HEK293 (cell line): ENCODE measurements around the gene EPG5.

Experiments
- CTCF ChIA-PET: fragments of 350-600 bp; formaldehyde crosslinking; extraction: SDS; loops from one replicate; lab custom pipeline; 2021; ENCODE audit warnings: antibody characterized with exemption; lab: Yijun Ruan, JAX
- POLR2A ChIA-PET: fragments of 300-600 bp; formaldehyde crosslinking; extraction: SDS; loops from one replicate; lab custom pipeline; 2020; ENCODE audit warnings: antibody characterized with exemption, inconsistent platforms; lab: Yijun Ruan, JAX
- H3K27ac ChIP-seq: fragments of 200-500 bp; sonication (Bioruptor generic); 2 replicates; pipeline ENCODE4 v1.5.1; 2014; ENCODE audit warnings: low read depth, low read length, control low read depth, inconsistent platforms; ENCODE audit errors: extremely low read depth
- H3K36me3 ChIP-seq, 2 experiments: fragments of 200-500 bp in 1 of 2; sonication (Bioruptor generic) in 1 of 2; 1 replicate in 1 of 2; 2 replicates in 1 of 2; pipeline ENCODE4 v1.5.1; 2014 to 2017; ENCODE audit warnings: inconsistent platforms in 2 of 2, low read length in 2 of 2; ENCODE audit not compliant: control insufficient read depth in 2 of 2, insufficient read depth in 1 of 2
- H3K4me1 ChIP-seq: fragments of 200-500 bp; sonication (Bioruptor generic); 2 replicates; pipeline ENCODE4 v1.5.1; 2014; ENCODE audit warnings: mild to moderate bottlenecking, low read length, inconsistent platforms; ENCODE audit not compliant: control insufficient read depth, insufficient read depth
- H3K4me3 ChIP-seq: 2 replicates; pipeline ENCODE4 v1.5.1; 2011; ENCODE audit warnings: low read depth, mild to moderate bottlenecking, control low read depth, low read length, moderate library complexity
- H3K9me3 ChIP-seq: fragments of 200-500 bp; sonication (Bioruptor generic); 2 replicates; pipeline ENCODE4 v1.5.1; 2014; ENCODE audit warnings: low read depth, low read length, inconsistent platforms; ENCODE audit not compliant: control insufficient read depth, insufficient read depth
- HOXC10 ChIP-seq: sonication (generic); formaldehyde crosslinking; IDR thresholded peaks from 2 replicates; pipeline ENCODE4 v1.8.1; 2023; ENCODE audit warnings: mild to moderate bottlenecking, missing genetic modification reagents
- KLF7 ChIP-seq: fragments of 450-650 bp; formaldehyde crosslinking; IDR thresholded peaks from 2 replicates; pipeline ENCODE4 v1.5.1; 2016; ENCODE audit warnings: missing biosample characterization, missing genetic modification characterization, borderline replicate concordance
- OVOL3 ChIP-seq: fragments of 450-650 bp; formaldehyde crosslinking; IDR thresholded peaks from 2 replicates; pipeline ENCODE4 v1.5.1; 2016; ENCODE audit warnings: missing biosample characterization, missing genetic modification characterization
- RBAK ChIP-seq: fragments of 450-650 bp; formaldehyde crosslinking; IDR thresholded peaks from 2 replicates; pipeline ENCODE4 v1.5.1; 2016; ENCODE audit warnings: missing biosample characterization, missing genetic modification characterization
- SP7 ChIP-seq: fragments of 450-650 bp; formaldehyde crosslinking; IDR thresholded peaks from 2 replicates; pipeline ENCODE4 v1.5.1; 2016; ENCODE audit warnings: missing biosample characterization, missing genetic modification characterization
- WT1 ChIP-seq: fragments of 450-650 bp; formaldehyde crosslinking; IDR thresholded peaks from 2 replicates; pipeline ENCODE4 v1.5.1; 2016; ENCODE audit warnings: missing biosample characterization, missing genetic modification characterization
- YY2 ChIP-seq: fragments of 450-650 bp; formaldehyde crosslinking; IDR thresholded peaks from 2 replicates; pipeline ENCODE4 v1.5.1; 2016; ENCODE audit warnings: missing biosample characterization, missing genetic modification characterization
- ZBTB1 ChIP-seq: fragments of 450-650 bp; formaldehyde crosslinking; IDR thresholded peaks from 2 replicates; pipeline ENCODE4 v1.5.1; 2016; ENCODE audit warnings: missing biosample characterization, missing genetic modification characterization
- ZBTB21 ChIP-seq: fragments of 450-650 bp; formaldehyde crosslinking; IDR thresholded peaks from 2 replicates; pipeline ENCODE4 v1.5.1; 2017; ENCODE audit warnings: missing biosample characterization, missing genetic modification characterization
- ZBTB7A ChIP-seq: fragments of 450-650 bp; formaldehyde crosslinking; IDR thresholded peaks from 2 replicates; pipeline ENCODE4 v1.5.1; 2016; ENCODE audit warnings: low read depth, missing biosample characterization, missing genetic modification characterization
- ZNF10 ChIP-seq: fragments of 450-650 bp; formaldehyde crosslinking; IDR thresholded peaks from 2 replicates; pipeline ENCODE4 v1.5.1; 2017; ENCODE audit warnings: missing biosample characterization, missing genetic modification characterization
- ZNF112 ChIP-seq: fragments of 450-650 bp; formaldehyde crosslinking; IDR thresholded peaks from 2 replicates; pipeline ENCODE4 v1.5.0; 2017; ENCODE audit warnings: missing biosample characterization, missing genetic modification characterization
- ZNF121 ChIP-seq: fragments of 450-650 bp; formaldehyde crosslinking; IDR thresholded peaks from 2 replicates; pipeline ENCODE4 v1.5.1; 2016; ENCODE audit warnings: missing biosample characterization, missing genetic modification characterization
- ZNF175 ChIP-seq: fragments of 450-650 bp; formaldehyde crosslinking; IDR thresholded peaks from 2 replicates; pipeline ENCODE4 v1.5.1; 2016; ENCODE audit warnings: missing biosample characterization, missing genetic modification characterization
- ZNF354C ChIP-seq: fragments of 450-650 bp; formaldehyde crosslinking; IDR thresholded peaks from 2 replicates; pipeline ENCODE4 v1.5.1; 2016; ENCODE audit warnings: missing biosample characterization, missing genetic modification characterization, low read depth, borderline replicate concordance
- ZNF416 ChIP-seq: fragments of 450-650 bp; formaldehyde crosslinking; IDR thresholded peaks from 2 replicates; pipeline ENCODE4 v1.5.1; 2016; ENCODE audit warnings: missing biosample characterization, missing genetic modification characterization
- ZNF473 ChIP-seq: fragments of 450-650 bp; formaldehyde crosslinking; IDR thresholded peaks from 2 replicates; pipeline ENCODE4 v1.5.1; 2017; ENCODE audit warnings: missing biosample characterization, missing genetic modification characterization
- ZNF544 ChIP-seq: fragments of 450-650 bp; formaldehyde crosslinking; IDR thresholded peaks from 2 replicates; pipeline ENCODE4 v1.5.0; 2017; ENCODE audit warnings: missing biosample characterization, missing genetic modification characterization
- ZNF610 ChIP-seq: fragments of 450-650 bp; formaldehyde crosslinking; IDR thresholded peaks from 2 replicates; pipeline ENCODE4 v1.5.1; 2016; ENCODE audit warnings: missing biosample characterization, missing genetic modification characterization, borderline replicate concordance
- ZNF654 ChIP-seq: fragments of 450-650 bp; formaldehyde crosslinking; IDR thresholded peaks from 2 replicates; pipeline ENCODE4 v1.5.1; 2016; ENCODE audit warnings: low read depth, missing biosample characterization, missing genetic modification characterization
- ZNF664 ChIP-seq: fragments of 450-650 bp; formaldehyde crosslinking; IDR thresholded peaks from 2 replicates; pipeline ENCODE4 v1.5.1; 2016; ENCODE audit warnings: missing biosample characterization, missing genetic modification characterization
- ZNF670 ChIP-seq: fragments of 450-650 bp; formaldehyde crosslinking; IDR thresholded peaks from 2 replicates; pipeline ENCODE4 v1.5.1; 2016; ENCODE audit warnings: missing biosample characterization, missing genetic modification characterization, low read depth
- TF ChIP-seq, protein P1 (sequence below): fragments of 450-650 bp; formaldehyde crosslinking; optimal IDR thresholded peaks from 2 replicates; pipeline ENCODE3; 2016; ENCODE audit warnings: missing biosample characterization, mild to moderate bottlenecking, missing genetic modification characterization

The EPG5 gene

DNA sequence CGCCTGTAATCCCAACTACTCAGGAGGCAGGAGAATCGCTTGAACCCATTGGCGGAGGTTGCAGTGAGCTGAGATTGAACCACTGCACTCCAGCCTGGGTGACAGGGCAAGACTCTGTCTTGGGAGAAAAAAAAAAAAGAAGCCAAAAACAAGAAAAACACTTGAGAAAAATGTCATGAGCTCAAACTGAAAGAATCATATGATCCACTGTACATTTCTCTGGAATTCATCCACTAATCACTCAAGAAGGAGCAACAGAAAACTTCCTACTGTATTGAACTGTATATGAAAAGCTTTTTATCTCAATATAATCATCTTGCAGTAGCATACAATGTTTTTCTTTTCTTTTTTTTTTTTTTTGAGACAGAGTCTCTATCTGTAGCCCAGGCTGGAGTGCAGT lies 40.4 kb downstream of the EPG5 start:
- H3K9me3 ChIP-seq: no peaks in the 10 kb centered on the region
- no peak overlapping the region for H3K27ac ChIP-seq
- TF ChIP-seq ZNF10 (no peak), ZNF416 (tag by site-specific recombination) (no peak), KLF7 (no peak), ZNF175 (tag by site-specific recombination) (no peak), ZNF664 (tag by site-specific recombination) (no peak), RBAK (tag by site-specific recombination) (no peak)
- TF ChIP-seq, protein P1, sequence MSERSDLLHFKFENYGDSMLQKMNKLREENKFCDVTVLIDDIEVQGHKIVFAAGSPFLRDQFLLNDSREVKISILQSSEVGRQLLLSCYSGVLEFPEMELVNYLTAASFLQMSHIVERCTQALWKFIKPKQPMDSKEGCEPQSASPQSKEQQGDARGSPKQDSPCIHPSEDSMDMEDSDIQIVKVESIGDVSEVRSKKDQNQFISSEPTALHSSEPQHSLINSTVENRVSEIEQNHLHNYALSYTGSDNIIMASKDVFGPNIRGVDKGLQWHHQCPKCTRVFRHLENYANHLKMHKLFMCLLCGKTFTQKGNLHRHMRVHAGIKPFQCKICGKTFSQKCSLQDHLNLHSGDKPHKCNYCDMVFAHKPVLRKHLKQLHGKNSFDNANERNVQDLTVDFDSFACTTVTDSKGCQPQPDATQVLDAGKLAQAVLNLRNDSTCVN (tag by site-specific recombination): no peak
- TF ChIP-seq, all 188 proteins: peak for 0
- H3K36me3 ChIP-seq: peaks cover 48 to 66% of the 10 kb centered on the region in 2 experiments
- H3K4me1 ChIP-seq: no peaks in the 10 kb centered on the region
- H3K4me3 ChIP-seq: no peak overlapping the region
- CTCF ChIA-PET: no interaction called here
- POLR2A ChIA-PET: no interaction called here

DNA sequence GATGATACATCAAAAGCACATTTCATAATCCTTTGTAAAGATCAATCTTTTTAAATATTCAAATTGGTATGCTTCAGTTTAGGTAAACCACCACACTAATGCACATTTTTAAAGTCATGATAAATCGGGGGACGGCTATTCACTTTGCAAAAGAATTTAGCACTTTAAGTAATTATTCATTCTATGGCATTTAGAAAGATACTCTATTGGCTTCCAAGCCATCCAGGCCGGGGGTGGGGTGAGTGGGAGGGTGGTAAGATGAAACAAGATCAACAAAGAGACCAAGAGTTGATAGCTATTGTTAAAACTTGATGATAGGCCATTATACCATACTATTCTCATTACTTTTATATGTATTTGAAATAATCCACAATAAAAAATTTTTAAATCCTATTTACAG lies 41.0 kb downstream of the EPG5 start:
- H3K27ac ChIP-seq: no peak overlapping the region
- POLR2A ChIA-PET: no interaction called here
- no peak overlapping the region for H3K4me3 ChIP-seq
- H3K4me1 ChIP-seq: no peaks in the 10 kb centered on the region
- peaks cover 48 to 71% of the 10 kb centered on the region in 2 experiments for H3K36me3 ChIP-seq
- no peak for TF ChIP-seq ZNF354C (tag by site-specific recombination)
- no peak for TF ChIP-seq ZNF670 (tag by site-specific recombination)
- TF ChIP-seq, all 188 proteins: peak for 0
- CTCF ChIA-PET: interaction anchor here (0.6 kb wide), 1 partner anchor 164 kb away, joined by 4 read pairs; no protein-coding TSS in a partner anchor
- H3K9me3 ChIP-seq: no peaks in the 10 kb centered on the region

DNA sequence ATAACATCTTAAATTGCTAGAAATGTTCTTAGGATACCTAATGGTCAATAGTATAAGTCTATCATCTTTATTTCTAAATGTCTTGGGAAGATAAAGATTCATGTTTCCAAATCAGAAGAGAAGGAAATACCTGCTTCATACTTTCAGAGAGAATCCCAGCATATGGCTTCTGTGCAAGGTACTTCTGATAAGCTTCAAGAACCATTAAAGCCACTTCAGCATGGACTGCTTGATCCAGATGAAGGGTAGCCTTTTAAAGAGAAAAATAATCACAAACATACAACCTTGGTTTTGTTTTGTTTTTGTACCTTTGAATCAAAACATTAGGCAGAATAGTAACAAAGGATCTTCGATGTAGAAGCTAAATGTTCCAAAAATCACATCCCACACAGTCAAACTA lies 44.0 kb downstream of the EPG5 start:
- Histone ChIP-seq H3K27ac (no peak overlapping the region), H3K4me1 (no peaks in the 10 kb centered on the region), H3K9me3 (no peaks in the 10 kb centered on the region)
- POLR2A ChIA-PET: interaction anchor here (0.6 kb wide), 1 partner anchor 233 kb away, joined by 3 read pairs; no protein-coding TSS in a partner anchor
- TF ChIP-seq ZNF610 (tag by site-specific recombination): no peak
- TF ChIP-seq ZBTB21 (tag by site-specific recombination): no peak
- no peak for TF ChIP-seq ZNF354C (tag by site-specific recombination)
- no peak for TF ChIP-seq ZNF544 (tag by site-specific recombination)
- TF ChIP-seq WT1 (tag by site-specific recombination): no peak
- no peak for TF ChIP-seq ZBTB1 (tag by site-specific recombination)
- no peak for TF ChIP-seq OVOL3 (tag by site-specific recombination)
- TF ChIP-seq SP7: no peak
- TF ChIP-seq, all 188 proteins: peak for 0
- CTCF ChIA-PET: interaction anchor here (0.7 to 1.8 kb wide), 5 partner anchors 13 to 150 kb away, joined by 3 to 6 read pairs (median 4); no protein-coding TSS in a partner anchor
- Histone ChIP-seq H3K4me3 (no peak overlapping the region), H3K36me3 (peaks cover 49 to 59% of the 10 kb centered on the region in 2 experiments)

DNA sequence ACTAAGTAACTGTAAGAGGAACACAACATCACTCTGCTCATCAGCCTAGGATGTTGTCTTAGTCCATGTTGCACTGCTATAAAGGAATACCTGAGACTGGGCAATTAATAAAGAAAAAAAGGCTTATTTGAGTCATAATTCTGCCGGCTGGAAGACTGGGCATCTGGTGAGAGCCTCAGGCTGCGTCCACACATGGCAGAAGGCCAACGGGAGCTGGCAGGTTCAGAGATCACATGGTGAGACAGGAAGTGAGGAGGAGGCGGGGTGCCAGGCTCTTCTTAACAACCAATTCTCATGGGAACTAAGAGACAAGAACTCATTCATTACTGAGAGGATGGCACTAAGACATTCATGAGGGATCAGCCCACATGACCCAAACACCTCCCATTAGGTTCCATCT lies 46.8 kb downstream of the EPG5 start:
- peaks cover 38 to 72% of the 10 kb centered on the region in 2 experiments for H3K36me3 ChIP-seq
- CTCF ChIA-PET: interaction anchor here (0.6 to 1.4 kb wide), 2 partner anchors 10 to 68 kb away, joined by 3 to 7 read pairs; no protein-coding TSS in a partner anchor

More for the DNA sequence above, 46.8 kb downstream of the EPG5 start:
- no peak overlapping the region for H3K4me3 ChIP-seq
- no peak overlapping the region for H3K27ac ChIP-seq
- H3K4me1 ChIP-seq: no peaks in the 10 kb centered on the region
- no peaks in the 10 kb centered on the region for H3K9me3 ChIP-seq
- TF ChIP-seq ZNF473 (no peak), ZBTB7A (tag by site-specific recombination) (no peak), HOXC10 (CRISPR knock-in tag) (no peak), YY2 (tag by site-specific recombination) (no peak), ZNF654 (tag by site-specific recombination) (no peak), ZNF112 (tag by site-specific recombination) (no peak), OVOL3 (tag by site-specific recombination) (no peak), ZNF121 (tag by site-specific recombination) (no peak)
- POLR2A ChIA-PET: no interaction called here
